A549 (cell line): ENCODE data around the gene RPS8. TPM values are rescaled to one million over a fixed set of nuclear protein-coding genes. Genes with fewer than 3 reads are reported as not detected.
"Not testable (repeated sequence)": the region's sequence is repeated elsewhere in the genome, so short reads cannot be mapped to it uniquely, and the experiment has no call there.

Source experiments
- ATAC-seq, 2 experiments: fragments of 200-7000 bp in 1 of 2; fragments of >200 bp in 1 of 2; cut with Nextera tagmentation in 1 of 2; cut with Tn5 transposase in 1 of 2; 3 replicates each; pipeline versions ENCODE4 v1.8.0 to v1.9.1; 2018 to 2020; ENCODE audit warnings: mild to moderate bottlenecking in 1 of 2, moderate library complexity in 1 of 2
- CTCF ChIA-PET: fragments of 300-600 bp; sonication (Branson Sonifier 250); formaldehyde crosslinking; extraction: SDS; loops from one replicate; lab custom pipeline; 2021; ENCODE audit warnings: antibody characterized with exemption, inconsistent platforms; lab: Yijun Ruan, JAX
- POLR2A ChIA-PET: fragments of 350-600 bp; formaldehyde crosslinking; extraction: SDS; loops from one replicate; lab custom pipeline; 2021; ENCODE audit warnings: antibody characterized with exemption, inconsistent platforms; lab: Yijun Ruan, JAX
- DNase-seq, 2 experiments: peaks; one replicate each; pipeline versions ENCODE4 v3.0.0 to v3.0.0-alpha.2; 2011 to 2016; ENCODE audit warnings: low read depth in 1 of 2, low spot score in 1 of 2
- FAIRE-seq: peaks from 2 replicates; lab custom pipeline; 2011; peaks lifted over from hg19 to GRCh38; lab: Jason Lieb, UNC
- H3K27ac ChIP-seq, 2 experiments: fragments of >200 bp; sonication (Bioruptor Twin); formaldehyde crosslinking; 3 replicates each; pipeline ENCODE4 v1.5.1; 2016 to 2017
- H3K4me1 ChIP-seq: fragments of >200 bp; sonication (Bioruptor Twin); formaldehyde crosslinking; 3 replicates; pipeline ENCODE4 v1.6.1; 2016
- H3K4me2 ChIP-seq: fragments of >200 bp; sonication (Bioruptor Twin); formaldehyde crosslinking; 3 replicates; pipeline ENCODE4 v1.6.1; 2016
- H3K4me3 ChIP-seq: fragments of >200 bp; sonication (Bioruptor Twin); formaldehyde crosslinking; 3 replicates; pipeline ENCODE4 v1.5.1; 2016
- H3K9me3 ChIP-seq: fragments of >200 bp; sonication (Bioruptor Twin); formaldehyde crosslinking; 3 replicates; pipeline ENCODE4 v1.6.1; 2016
- BHLHE40 ChIP-seq: IDR thresholded peaks from 2 replicates; pipeline ENCODE4 v1.6.1; 2012; ENCODE audit warnings: low read depth, low read length, inconsistent platforms
- CBX2 ChIP-seq: fragments of 200-600 bp; sonication (generic); IDR thresholded peaks from 2 replicates; pipeline ENCODE4 v1.6.1; 2016; ENCODE audit warnings: low read depth, mild to moderate bottlenecking, borderline replicate concordance
- CBX8 ChIP-seq: fragments of 200-600 bp; sonication (generic); IDR thresholded peaks from 2 replicates; pipeline ENCODE4 v1.6.1; 2016
- CEBPB ChIP-seq, 2 experiments: fragments of >200 bp in 1 of 2; sonication (Bioruptor Twin) in 1 of 2; formaldehyde crosslinking in 1 of 2; IDR thresholded peaks; 2 replicates each; pipeline ENCODE4 v1.6.1; 2012 to 2016
- CHD2 ChIP-seq: fragments of 150-350 bp; IDR thresholded peaks from 2 replicates; pipeline ENCODE4 v1.6.1; 2014; ENCODE audit warnings: low read length; ENCODE audit not compliant: partially characterized antibody
- CHD4 ChIP-seq: fragments of 200-600 bp; sonication (generic); IDR thresholded peaks from 2 replicates; pipeline ENCODE4 v1.6.1; 2016; ENCODE audit warnings: antibody characterized with exemption, mild to moderate bottlenecking, borderline replicate concordance
- FOXS1 ChIP-seq: fragments of 250-450 bp; sonication (Bioruptor Pico); IDR thresholded peaks from 2 replicates; pipeline ENCODE4 v1.5.0; 2020; ENCODE audit warnings: mild to moderate bottlenecking, moderate library complexity
- HOXB5 ChIP-seq: fragments of 250-450 bp; sonication (Bioruptor Pico); IDR thresholded peaks from 2 replicates; pipeline ENCODE4 v1.5.0; 2020; ENCODE audit warnings: mild to moderate bottlenecking, moderate library complexity
- JUNB ChIP-seq: fragments of >200 bp; sonication (Bioruptor Twin); formaldehyde crosslinking; IDR thresholded peaks from 2 replicates; pipeline ENCODE4 v1.6.1; 2016
- KDM5A ChIP-seq: fragments of 200-600 bp; sonication (generic); IDR thresholded peaks from 2 replicates; pipeline ENCODE4 v1.6.1; 2016; ENCODE audit warnings: antibody characterized with exemption, mild to moderate bottlenecking
- MYC ChIP-seq: IDR thresholded peaks from 2 replicates; pipeline ENCODE4 v1.6.1; 2012; ENCODE audit warnings: mild to moderate bottlenecking, inconsistent platforms, low read length, improper control_type of control experiment, borderline replicate concordance
- RARB ChIP-seq: fragments of 250-450 bp; sonication (Bioruptor Pico); IDR thresholded peaks from 2 replicates; pipeline ENCODE4 v1.8.0; 2021; ENCODE audit warnings: mild to moderate bottlenecking, moderate library complexity
- RNF2 ChIP-seq: fragments of 200-600 bp; sonication (generic); IDR thresholded peaks from 2 replicates; pipeline ENCODE4 v1.6.1; 2016; ENCODE audit warnings: low read depth, mild to moderate bottlenecking, antibody characterized with exemption, moderate library complexity, borderline replicate concordance
- ZC3H11A ChIP-seq: fragments of 450-650 bp; IDR thresholded peaks from 2 replicates; pipeline ENCODE4 v1.6.1; 2014; ENCODE audit warnings: antibody characterized with exemption, mild to moderate bottlenecking
- WGBS: methylation state at CpG from one replicate; pipeline ENCODE4 v1.1.6; 2017; ENCODE audit errors: missing lambda C conversion rate; 5-methylcytosine and 5-hydroxymethylcytosine counted together
- polyA plus RNA-seq, 4 experiments: library from polyadenylated mRNA; depleted of rRNA in 3 of 4; stranded (reverse); fragments of >200 nt; fragmentation: RNase III in 1 of 4; extraction: RNeasy Plus Mini Kit Qiagen cat#74134 plus additional on column Dnase treatment in 1 of 4; gene quantifications; 2 replicates in 3 of 4; 3 replicates in 1 of 4; pipeline ENCODE4 v1.2.3, GENCODE V29; 2011 to 2017
- TF ChIP-seq, protein P1 (sequence below): IDR thresholded peaks from 2 replicates; pipeline ENCODE4 v1.6.1; 2012

RPS8 gene
- polyA plus RNA-seq, 2 of the 4 experiments (the other 2 are of a cell fraction), result 1,577 to 1,820 TPM

DNA sequence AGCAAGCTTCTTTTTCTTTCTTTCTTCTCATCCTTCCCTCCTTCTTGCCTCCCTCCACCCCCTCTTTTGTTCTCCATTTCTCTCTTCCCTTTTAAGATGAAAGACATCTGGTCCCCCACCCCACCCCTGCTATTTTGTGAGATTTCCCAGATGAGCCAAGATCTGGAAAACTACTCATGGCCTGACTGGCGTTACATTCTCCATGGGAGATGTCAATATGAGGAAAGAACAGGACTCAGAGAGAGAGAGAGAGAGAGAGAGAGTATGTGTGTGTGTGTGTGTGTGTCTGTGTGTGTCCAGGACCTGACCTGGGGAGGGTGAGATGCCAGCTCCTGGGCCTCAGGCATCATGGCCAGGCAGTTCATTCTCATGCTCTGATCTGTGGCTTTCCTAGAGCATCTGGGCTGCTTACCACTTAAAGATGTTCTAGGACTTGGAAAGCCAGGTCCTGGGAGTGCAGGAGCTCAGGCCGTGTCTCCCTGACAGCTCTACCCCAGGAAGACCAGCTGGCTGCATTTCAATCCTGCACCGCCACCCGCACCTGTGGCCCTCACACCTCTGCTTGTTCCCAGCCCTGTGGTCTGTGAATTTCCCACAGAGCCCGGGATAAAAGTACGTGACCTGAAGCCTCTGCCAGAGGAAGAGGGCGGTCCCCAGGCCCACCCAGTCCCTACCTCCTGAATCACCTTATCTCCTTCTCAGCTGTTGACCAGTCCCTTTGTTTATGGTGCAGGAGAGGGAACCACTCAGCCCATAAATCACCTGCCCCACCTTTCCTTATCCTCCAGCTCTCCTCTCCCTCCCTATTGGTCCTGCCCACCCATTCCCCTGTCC lies 15.8 kb downstream of the RPS8 start:
- H3K4me1 ChIP-seq, result no peaks in the 10 kb centered on the region
- DNase-seq (no peak), FAIRE-seq (no peak), ATAC-seq (no peak)
- H3K27ac ChIP-seq, result no peak overlapping the region
- H3K4me3 ChIP-seq, result no peak overlapping the region
- POLR2A ChIA-PET, result interaction anchor here (0.5 to 3.2 kb wide), 2 partner anchors 9 to 23 kb away, joined by 3 to 21 read pairs; partner anchors contain the start of gene PLK3
- no peaks in the 10 kb centered on the region for H3K9me3 ChIP-seq
- no peak overlapping the region for H3K4me2 ChIP-seq
- TF ChIP-seq MYC (no peak), HOXB5 (no peak), CBX2 (no peak), FOXS1 (CRISPR knock-in tag) (no peak), BHLHE40 (no peak), JUNB (no peak), CBX8 (no peak), KDM5A (no peak), ZC3H11A (no peak), RNF2 (no peak), CEBPB (IDR thresholded peaks at IDR 0.05) (no peak), CHD4 (no peak)
- TF ChIP-seq, protein P1, sequence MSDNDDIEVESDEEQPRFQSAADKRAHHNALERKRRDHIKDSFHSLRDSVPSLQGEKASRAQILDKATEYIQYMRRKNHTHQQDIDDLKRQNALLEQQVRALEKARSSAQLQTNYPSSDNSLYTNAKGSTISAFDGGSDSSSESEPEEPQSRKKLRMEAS, result no peak
- WGBS, result 74% methylated on average over 7 of the region's 7 CpGs
- CTCF ChIA-PET, result interaction anchor here (0.9 to 7.1 kb wide), 9 partner anchors 8 to 223 kb away, joined by 3 to 44 read pairs (median 4); partner anchors contain the start of gene PLK3

DNA sequence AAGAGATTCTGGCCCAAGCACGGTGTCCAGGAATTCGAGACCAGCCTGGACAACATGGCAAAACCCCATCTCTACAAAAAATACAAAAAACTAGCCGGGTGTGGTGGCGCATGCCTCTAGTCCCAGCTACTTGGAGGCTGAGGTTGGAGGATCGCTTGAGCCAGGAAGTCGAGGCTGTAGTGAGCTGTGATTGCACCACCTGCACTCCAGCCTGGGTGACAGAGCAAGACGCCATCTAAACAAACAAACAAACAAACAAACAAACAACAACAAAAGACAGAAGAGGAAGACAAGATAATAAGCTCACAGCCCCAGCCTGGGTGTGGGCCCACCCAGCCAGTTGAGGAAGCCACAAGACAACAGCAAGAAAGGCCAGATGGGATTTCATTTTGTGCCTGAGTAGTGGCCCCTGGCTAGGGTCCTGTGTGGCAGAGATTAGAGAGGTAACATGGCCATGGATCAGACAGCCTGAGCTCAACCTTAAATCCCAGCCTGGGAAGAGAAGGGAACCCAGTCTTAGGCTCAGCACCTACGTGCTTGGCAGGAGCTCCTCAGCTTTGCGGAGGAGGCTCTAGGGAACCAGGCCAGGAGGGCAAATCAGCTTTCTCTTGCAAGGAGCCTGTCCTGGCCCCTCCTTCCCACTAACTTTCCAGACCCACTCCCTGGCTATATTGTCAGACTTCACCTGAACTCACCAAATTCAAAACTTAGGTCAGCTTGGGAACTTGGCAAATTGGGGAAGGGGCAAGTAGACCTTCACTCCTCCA lies 17.6 kb downstream of the RPS8 start:
- no peak overlapping the region for H3K4me3 ChIP-seq
- FAIRE-seq (no peak), DNase-seq (no peak), ATAC-seq (peak in 1 of 2 experiments; percentile 6; a peak in 2 of 6 replicates)
- H3K4me1 ChIP-seq, result no peaks in the 10 kb centered on the region
- WGBS, result 78% methylated on average over 5 of the region's 9 CpGs
- no peak for TF ChIP-seq RARB
- no peak for TF ChIP-seq CHD2
- H3K9me3 ChIP-seq, result no peaks in the 10 kb centered on the region
- no peak overlapping the region for H3K4me2 ChIP-seq
- H3K27ac ChIP-seq, result 0 out of 6 replicates have a peak overlapping the region, but pooled peaks of 1 of the 2 experiments have one; percentile 32
- CTCF ChIA-PET, result interaction anchor here (0.7 to 2.6 kb wide), 22 partner anchors 8 to 507 kb away, joined by 3 to 10 read pairs (median 4); partner anchors contain the start of genes BTBD19 and RNU5D-1
- POLR2A ChIA-PET, result interaction anchor here (0.9 to 1.4 kb wide), 3 partner anchors 12 to 27 kb away, joined by 3 to 10 read pairs (median 4); partner anchors contain the start of gene RPS8

- 75% methylated on average over 8 of the region's 8 CpGs for WGBS
- H3K9me3 ChIP-seq, DNase-seq, ATAC-seq, H3K4me3 ChIP-seq, POLR2A ChIA-PET, H3K4me2 ChIP-seq, FAIRE-seq: not testable (repeated sequence)
- peak overlapping the region in 1 of 2 experiments; percentile 91; a peak in 3 of 6 replicates for H3K27ac ChIP-seq
- peaks cover 27% of the 10 kb centered on the region for H3K4me1 ChIP-seq
- CTCF ChIA-PET, result interaction anchor here (1.0 to 4.3 kb wide), 2 partner anchors 16 to 21 kb away, joined by 4 to 41 read pairs; no protein-coding TSS in a partner anchor
Observed at GRCh38 chr1:44797886-44798285, 22.5 kb downstream of the RPS8 start.
